Measurements from ENCODE around the gene LRRC74A. TPM values are rescaled to one million over a fixed set of nuclear protein-coding genes. Genes with fewer than 3 reads are reported as not detected.

Gene LRRC74A
- total and polyA plus RNA-seq, 10 donors, result 0.03 to 0.43 (median 0.16) TPM; not detected in 5

GRCh38 chr14:76812093-76812421, 14.2 kb upstream of the LRRC74A start:
- 0 to 1% (median 1%) methylated on average over 12 to 20 of the region's 20 CpGs for WGBS, 5 donors
- H3K27me3 ChIP-seq (replicated peaks in 1 of 7), result no peaks in the 10 kb centered on the region
- peaks cover 15 to 53% (median 38%) of the 10 kb centered on the region in 6 donors for H3K4me1 ChIP-seq
- peaks cover 0 to 26% (median 21%) of the 10 kb centered on the region in 6 donors for H3K36me3 ChIP-seq
- no peak for DNase-seq
- intact Hi-C loops (cut with DNase I; ENCODE audit: low total_unique reads), result no loop called here
- peak overlapping the region; percentile 81 to 96 (median 84) for H3K4me3 ChIP-seq
- TF ChIP-seq CTCF (IDR thresholded peaks at IDR 0.05 in 8 of 11, conservative IDR thresholded peaks at IDR 0.05 in 3 of 11), result no peak
- TF ChIP-seq POLR2AphosphoS5 (IDR thresholded peaks at IDR 0.05), result no peak
- TF ChIP-seq POLR2A (IDR thresholded peaks at IDR 0.05), result no peak
- H3K9me3 ChIP-seq, result no peaks in the 10 kb centered on the region
- peak overlapping the region; percentile 79 to 96 (median 91) for H3K27ac ChIP-seq

GRCh38 chr14:76812422-76813383, 13.5 kb upstream of the LRRC74A start, which contains the start of gene ANGEL1:
Gene ANGEL1 (minus strand): TSS chr14:76812882. CDS start chr14:76812827, 55 bp downstream.
- intact Hi-C loops (cut with DNase I; ENCODE audit: low total_unique reads), result no loop called here
- WGBS, 5 donors, result 3 to 6% (median 4%) methylated on average over 27 to 69 of the region's 69 CpGs
- peak; percentile 99 for DNase-seq

GRCh38 chr14:76814726-76815645, 11.2 kb upstream of the LRRC74A start:
- 72 to 88% (median 84%) methylated on average over 7 of the region's 7 CpGs for WGBS, 5 donors
- H3K27ac ChIP-seq, result no peak overlapping the region
- H3K36me3 ChIP-seq, result no peaks in the 10 kb centered on the region
- TF ChIP-seq POLR2AphosphoS5 (IDR thresholded peaks at IDR 0.05) (no peak), POLR2A (IDR thresholded peaks at IDR 0.05) (no peak), CTCF (IDR thresholded peaks at IDR 0.05 in 8 of 11, conservative IDR thresholded peaks at IDR 0.05 in 3 of 11) (no peak)
- peaks cover 15 to 32% (median 29%) of the 10 kb centered on the region in 6 donors for H3K4me1 ChIP-seq
- H3K27me3 ChIP-seq (replicated peaks in 1 of 7), result peaks cover 0 to 28% (median 0%) of the 10 kb centered on the region in 7 donors
- H3K9me3 ChIP-seq, result no peaks in the 10 kb centered on the region
- no peak overlapping the region for H3K4me3 ChIP-seq
- intact Hi-C loops (cut with DNase I; ENCODE audit: low total_unique reads), result no loop called here
- DNase-seq, result no peak

More at GRCh38 chr14:76812422-76813383, 13.5 kb upstream of the LRRC74A start, which contains the start of gene ANGEL1:
- peaks cover 0 to 6% (median 0%) of the 10 kb centered on the region in 7 donors for H3K27me3 ChIP-seq (replicated peaks in 1 of 7)
- H3K9me3 ChIP-seq, result no peaks in the 10 kb centered on the region
- peak within 1 kb of the TSS; percentile 79 to 96 (median 91) for H3K27ac ChIP-seq
- H3K4me1 ChIP-seq, result peaks cover 15 to 49% (median 35%) of the 10 kb centered on the region in 6 donors
- peak in 4 of 11 experiments; percentile 12 to 24 (median 18) for TF ChIP-seq CTCF (IDR thresholded peaks at IDR 0.05 in 8 of 11, conservative IDR thresholded peaks at IDR 0.05 in 3 of 11)
- TF ChIP-seq POLR2A (IDR thresholded peaks at IDR 0.05), result peak; percentile 58 to 85 (median 83)
- peak; percentile 95 to 98 (median 97) for TF ChIP-seq POLR2AphosphoS5 (IDR thresholded peaks at IDR 0.05)
- H3K4me3 ChIP-seq, result peak within 1 kb of the TSS; percentile 81 to 96 (median 84)
- H3K36me3 ChIP-seq, result peaks cover 0 to 20% (median 14%) of the 10 kb centered on the region in 6 donors

Data from spleen (tissue), 11 donors.